ENCODE data around the gene SULT2B1.

SULT2B1 gene

GRCh38 chr19:48596237-48596636, 44.3 kb downstream of the SULT2B1 start:
- in situ Hi-C loops (cut with HindIII; ENCODE audit: low sequenced_read_pairs): no loop called here
- DNase-seq (ENCODE audit: low read depth, low spot score): no peak
- TF ChIP-seq, protein P1, sequence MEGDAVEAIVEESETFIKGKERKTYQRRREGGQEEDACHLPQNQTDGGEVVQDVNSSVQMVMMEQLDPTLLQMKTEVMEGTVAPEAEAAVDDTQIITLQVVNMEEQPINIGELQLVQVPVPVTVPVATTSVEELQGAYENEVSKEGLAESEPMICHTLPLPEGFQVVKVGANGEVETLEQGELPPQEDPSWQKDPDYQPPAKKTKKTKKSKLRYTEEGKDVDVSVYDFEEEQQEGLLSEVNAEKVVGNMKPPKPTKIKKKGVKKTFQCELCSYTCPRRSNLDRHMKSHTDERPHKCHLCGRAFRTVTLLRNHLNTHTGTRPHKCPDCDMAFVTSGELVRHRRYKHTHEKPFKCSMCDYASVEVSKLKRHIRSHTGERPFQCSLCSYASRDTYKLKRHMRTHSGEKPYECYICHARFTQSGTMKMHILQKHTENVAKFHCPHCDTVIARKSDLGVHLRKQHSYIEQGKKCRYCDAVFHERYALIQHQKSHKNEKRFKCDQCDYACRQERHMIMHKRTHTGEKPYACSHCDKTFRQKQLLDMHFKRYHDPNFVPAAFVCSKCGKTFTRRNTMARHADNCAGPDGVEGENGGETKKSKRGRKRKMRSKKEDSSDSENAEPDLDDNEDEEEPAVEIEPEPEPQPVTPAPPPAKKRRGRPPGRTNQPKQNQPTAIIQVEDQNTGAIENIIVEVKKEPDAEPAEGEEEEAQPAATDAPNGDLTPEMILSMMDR (IDR thresholded peaks at IDR 0.05; ENCODE audit: low read depth, low read length): no peak
- H3K4me3 ChIP-seq (ENCODE audit: low read depth, low read length): no peak overlapping the region

DNA sequence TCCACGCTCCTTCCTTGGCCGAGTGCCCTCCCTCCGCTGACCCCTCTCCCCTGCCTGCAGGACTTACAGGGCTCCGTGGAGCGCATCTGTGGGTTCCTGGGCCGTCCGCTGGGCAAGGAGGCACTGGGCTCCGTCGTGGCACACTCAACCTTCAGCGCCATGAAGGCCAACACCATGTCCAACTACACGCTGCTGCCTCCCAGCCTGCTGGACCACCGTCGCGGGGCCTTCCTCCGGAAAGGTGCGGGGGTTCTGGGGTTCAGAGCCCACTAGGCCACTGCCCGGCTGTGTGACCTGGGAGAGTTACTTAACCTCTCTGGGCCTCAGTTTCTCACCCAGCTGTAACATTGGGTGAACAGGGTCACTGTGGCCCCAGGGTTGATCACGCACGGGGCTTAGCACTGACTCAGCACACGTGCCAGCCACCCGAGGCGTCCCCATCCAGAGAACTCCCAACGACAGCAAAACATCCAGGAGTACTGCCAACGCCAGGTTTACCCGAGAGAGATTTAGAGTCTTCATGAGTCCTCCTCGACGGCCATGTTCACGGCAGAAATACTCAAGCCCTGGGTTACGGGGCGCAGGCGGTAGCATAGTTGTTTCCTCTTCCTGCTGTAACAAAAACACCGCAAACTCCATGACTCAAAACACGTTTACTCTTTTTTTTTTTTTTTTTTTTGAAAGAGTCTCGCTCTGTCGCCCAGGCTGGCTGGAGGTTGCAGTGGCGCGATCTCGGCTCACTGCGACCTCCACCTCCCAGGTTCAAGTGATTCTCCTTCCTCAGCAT, 44.9 kb downstream of the SULT2B1 start:
- DNase-seq (ENCODE audit: low read depth, low spot score): no peak
- TF ChIP-seq, protein P1 (IDR thresholded peaks at IDR 0.05; ENCODE audit: low read depth, low read length): no peak
- H3K4me3 ChIP-seq (ENCODE audit: low read depth, low read length): no peak overlapping the region
- in situ Hi-C loops (cut with HindIII; ENCODE audit: low sequenced_read_pairs): no loop called here

DNA sequence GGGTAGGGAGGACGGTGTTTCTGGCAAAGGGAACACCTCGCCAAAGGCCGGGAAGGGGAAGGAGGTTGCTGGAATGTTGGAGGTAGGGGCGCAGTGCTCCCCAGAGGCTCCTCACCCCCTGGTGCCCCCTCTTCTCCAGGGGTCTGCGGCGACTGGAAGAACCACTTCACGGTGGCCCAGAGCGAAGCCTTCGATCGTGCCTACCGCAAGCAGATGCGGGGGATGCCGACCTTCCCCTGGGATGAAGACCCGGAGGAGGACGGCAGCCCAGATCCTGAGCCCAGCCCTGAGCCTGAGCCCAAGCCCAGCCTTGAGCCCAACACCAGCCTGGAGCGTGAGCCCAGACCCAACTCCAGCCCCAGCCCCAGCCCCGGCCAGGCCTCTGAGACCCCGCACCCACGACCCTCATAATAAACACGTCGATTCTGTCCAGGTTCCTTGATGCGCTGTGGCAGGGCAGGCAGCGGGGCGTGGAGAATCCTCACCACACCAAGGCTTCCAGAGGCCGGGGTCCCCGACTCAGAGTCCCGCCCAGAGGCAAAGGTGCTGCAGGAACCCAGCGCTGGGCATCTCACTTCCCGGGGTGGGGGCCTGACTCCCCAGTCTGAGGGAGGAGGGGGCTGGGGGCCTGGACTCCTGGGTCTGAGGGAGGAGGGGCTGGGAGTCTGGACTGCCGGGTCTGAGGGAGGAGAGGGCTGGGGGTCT, 47.2 kb downstream of the SULT2B1 start:
- no peak overlapping the region for H3K4me3 ChIP-seq (ENCODE audit: low read depth, low read length)
- no peak for DNase-seq (ENCODE audit: low read depth, low spot score)
- in situ Hi-C loops (cut with HindIII; ENCODE audit: low sequenced_read_pairs): no loop called here
- TF ChIP-seq, protein P1 (IDR thresholded peaks at IDR 0.05; ENCODE audit: low read depth, low read length): no peak

GRCh38 chr19:48600679-48601417, 48.9 kb downstream of the SULT2B1 start:
- TF ChIP-seq, protein P1 (IDR thresholded peaks at IDR 0.05; ENCODE audit: low read depth, low read length): no peak
- in situ Hi-C loops (cut with HindIII; ENCODE audit: low sequenced_read_pairs): no loop called here
- DNase-seq (ENCODE audit: low read depth, low spot score): no peak
- no peak overlapping the region for H3K4me3 ChIP-seq (ENCODE audit: low read depth, low read length)

- H3K4me3 ChIP-seq (ENCODE audit: low read depth, low read length): no peak overlapping the region
- no peak for DNase-seq (ENCODE audit: low read depth, low spot score)
- TF ChIP-seq, protein P1 (IDR thresholded peaks at IDR 0.05; ENCODE audit: low read depth, low read length): no peak
- in situ Hi-C loops (cut with HindIII; ENCODE audit: low sequenced_read_pairs): no loop called here
Measured at GRCh38 chr19:48603001-48603400, 51.0 kb downstream of the SULT2B1 start.

GRCh38 chr19:48603449-48603848, 51.5 kb downstream of the SULT2B1 start:
- H3K4me3 ChIP-seq (ENCODE audit: low read depth, low read length): no peak overlapping the region
- in situ Hi-C loops (cut with HindIII; ENCODE audit: low sequenced_read_pairs): no loop called here
- TF ChIP-seq, protein P1 (IDR thresholded peaks at IDR 0.05; ENCODE audit: low read depth, low read length): no peak
- DNase-seq (ENCODE audit: low read depth, low spot score): no peak
